ENCODE results near the gene CEP76. TPM values are rescaled to one million over a fixed set of nuclear protein-coding genes. Genes with fewer than 3 reads are reported as not detected.

The CEP76 gene
- total RNA-seq, 1 donor from 2014 or later: 21.2 TPM

DNA sequence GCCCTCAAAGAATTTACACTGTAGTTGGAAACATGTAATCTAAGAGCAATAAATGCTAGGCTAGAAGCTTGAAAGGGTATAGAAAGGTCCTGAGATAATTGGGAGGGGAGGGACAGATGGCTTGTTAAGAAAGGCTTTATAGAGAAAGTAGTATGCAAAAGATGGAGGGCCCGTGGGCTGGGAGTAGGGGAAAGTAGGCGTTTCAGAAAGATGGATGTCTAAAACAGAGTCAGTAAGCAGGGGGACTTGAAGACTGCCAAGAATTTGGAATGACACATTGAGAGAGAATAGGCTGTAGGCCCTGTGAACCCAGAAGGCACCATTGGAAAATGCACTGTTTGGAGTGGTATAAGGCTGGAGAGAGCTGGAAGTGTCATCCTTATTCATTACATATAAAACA, 1.1 kb upstream of the CEP76 start:
- no peak for TF ChIP-seq CTCF (conservative IDR thresholded peaks at IDR 0.05; ENCODE audit: low read depth, low read length)
- H3K4me3 ChIP-seq (ENCODE audit: low read depth, low read length): peak overlapping the region; percentile 97
- DNase-seq (ENCODE audit: low read depth): no peak

GRCh38 chr18:12703096-12703567, 609 bp upstream of the CEP76 start:
- peak overlapping the region; percentile 97 for H3K4me3 ChIP-seq (ENCODE audit: low read depth, low read length)
- DNase-seq (ENCODE audit: low read depth): no peak
- TF ChIP-seq CTCF (conservative IDR thresholded peaks at IDR 0.05; ENCODE audit: low read depth, low read length): no peak

DNA sequence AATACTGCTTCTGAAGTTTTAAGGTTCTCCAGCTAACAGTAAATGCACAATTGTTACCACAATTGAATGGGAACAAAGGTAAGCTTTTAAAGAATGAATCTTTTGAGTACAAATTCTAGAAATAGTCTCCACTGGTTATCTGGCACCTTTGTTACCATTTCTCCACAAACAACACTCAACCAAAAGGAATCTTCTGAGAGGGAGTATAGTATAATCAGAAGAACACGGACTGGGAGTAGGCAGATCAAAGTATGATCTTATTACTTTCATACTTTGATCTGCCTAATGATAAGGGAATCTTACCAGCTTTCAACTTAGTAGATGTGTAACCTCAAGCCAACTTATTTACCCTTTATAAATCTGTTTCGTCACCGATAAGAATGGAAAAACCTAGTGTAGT, 1.4 kb downstream of the CEP76 start:
- DNase-seq (ENCODE audit: low read depth): no peak
- H3K4me3 ChIP-seq (ENCODE audit: low read depth, low read length): peak overlapping the region; percentile 97

GRCh38 chr18:12699747-12700146, 2.8 kb downstream of the CEP76 start:
- no peak overlapping the region for H3K4me3 ChIP-seq (ENCODE audit: low read depth, low read length)
- DNase-seq (ENCODE audit: low read depth): no peak
- no peak for TF ChIP-seq CTCF (conservative IDR thresholded peaks at IDR 0.05; ENCODE audit: low read depth, low read length)

More for the DNA sequence above, 1.4 kb downstream of the CEP76 start:
- TF ChIP-seq CTCF (conservative IDR thresholded peaks at IDR 0.05; ENCODE audit: low read depth, low read length): no peak

GRCh38 chr18:12694032-12694431, 8.5 kb downstream of the CEP76 start:
- no peak overlapping the region for H3K4me3 ChIP-seq (ENCODE audit: low read depth, low read length)
- no peak for TF ChIP-seq CTCF (conservative IDR thresholded peaks at IDR 0.05; ENCODE audit: low read depth, low read length)
- DNase-seq (ENCODE audit: low read depth): no peak

DNA sequence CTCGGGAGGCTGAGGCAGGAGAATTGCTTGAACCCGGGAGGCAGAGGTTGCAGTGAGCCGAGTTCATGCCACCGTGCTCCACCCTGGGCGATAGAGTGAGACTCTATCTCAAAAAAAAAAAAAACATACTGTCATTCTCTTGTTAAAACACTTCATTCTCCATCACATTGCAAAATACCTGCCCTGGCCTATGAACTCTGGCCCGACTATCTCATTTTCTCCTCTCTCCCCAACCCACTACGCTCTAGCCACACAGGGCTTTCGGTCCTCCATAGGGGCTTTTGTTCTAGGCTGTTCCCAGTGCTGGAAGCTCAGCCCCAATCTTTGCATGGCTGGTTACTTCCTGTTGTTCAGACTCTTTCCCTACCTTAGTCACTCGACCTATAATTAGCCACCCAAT, 10.3 kb downstream of the CEP76 start:
- no peak overlapping the region for H3K4me3 ChIP-seq (ENCODE audit: low read depth, low read length)
- TF ChIP-seq CTCF (conservative IDR thresholded peaks at IDR 0.05; ENCODE audit: low read depth, low read length): no peak
- DNase-seq (ENCODE audit: low read depth): no peak

GRCh38 chr18:12689256-12689850, 13.2 kb downstream of the CEP76 start:
- no peak overlapping the region for H3K4me3 ChIP-seq (ENCODE audit: low read depth, low read length)
- no peak for TF ChIP-seq CTCF (conservative IDR thresholded peaks at IDR 0.05; ENCODE audit: low read depth, low read length)
- no peak for DNase-seq (ENCODE audit: low read depth)

Measured in epithelial cell of proximal tubule (primary cell).